GM21576 (cell line): ENCODE results near the gene FRAS1.
"Not testable (repeated sequence)": the region's sequence is repeated elsewhere in the genome, so short reads cannot be mapped to it uniquely, and the experiment has no call there.

Source experiments
- ATAC-seq: cut with Tn5 transposase; IDR thresholded peaks from one replicate; pipeline ENCODE4 v1.9.1; 2021; ENCODE audit warnings: mild to moderate bottlenecking, moderate library complexity; ENCODE audit not compliant: unreplicated experiment

FRAS1 gene

GRCh38 chr4:78423790-78424189 is 366.7 kb downstream of the FRAS1 start:
- ATAC-seq: no peak

- no peak for ATAC-seq
Measured at GRCh38 chr4:78424461-78424860, 367.3 kb downstream of the FRAS1 start.

GRCh38 chr4:78426972-78427371 is 369.8 kb downstream of the FRAS1 start:
- no peak for ATAC-seq

GRCh38 chr4:78428996-78429395 is 371.9 kb downstream of the FRAS1 start:
- no peak for ATAC-seq

- no peak for ATAC-seq
Measured at GRCh38 chr4:78432896-78433295, 375.8 kb downstream of the FRAS1 start.

- ATAC-seq: no peak
Measured at GRCh38 chr4:78437608-78438088, 380.5 kb downstream of the FRAS1 start.

GRCh38 chr4:78439328-78439727 is 382.2 kb downstream of the FRAS1 start:
- no peak for ATAC-seq

- no peak for ATAC-seq
Measured at GRCh38 chr4:78441756-78442155, 384.6 kb downstream of the FRAS1 start.

GRCh38 chr4:78446619-78447018 is 389.5 kb downstream of the FRAS1 start:
- ATAC-seq: no peak

- no peak for ATAC-seq
Measured at GRCh38 chr4:78451407-78451806, 394.3 kb downstream of the FRAS1 start.

- ATAC-seq: no peak
Measured at GRCh38 chr4:78454016-78454415, 396.9 kb downstream of the FRAS1 start.

GRCh38 chr4:78457751-78458150 is 400.6 kb downstream of the FRAS1 start:
- no peak for ATAC-seq

GRCh38 chr4:78459327-78459726 is 402.2 kb downstream of the FRAS1 start:
- no peak for ATAC-seq

GRCh38 chr4:78460368-78460767 is 403.2 kb downstream of the FRAS1 start:
- ATAC-seq: no peak

GRCh38 chr4:78464265-78464664 is 407.1 kb downstream of the FRAS1 start:
- no peak for ATAC-seq

GRCh38 chr4:78467223-78467622 is 410.1 kb downstream of the FRAS1 start:
- not testable (repeated sequence) for ATAC-seq

- no peak for ATAC-seq
Measured at GRCh38 chr4:78468272-78468671, 411.1 kb downstream of the FRAS1 start.

- ATAC-seq: no peak
Measured at GRCh38 chr4:78476108-78476704, 419.1 kb downstream of the FRAS1 start.

- no peak for ATAC-seq
Measured at GRCh38 chr4:78477276-78477675, 420.2 kb downstream of the FRAS1 start.

GRCh38 chr4:78478523-78478922 is 421.4 kb downstream of the FRAS1 start:
- ATAC-seq: no peak

- ATAC-seq: no peak
Measured at GRCh38 chr4:78480286-78480685, 423.2 kb downstream of the FRAS1 start.

- ATAC-seq: no peak
Measured at GRCh38 chr4:78481180-78481579, 424.1 kb downstream of the FRAS1 start.

- no peak for ATAC-seq
Measured at GRCh38 chr4:78482281-78482680, 425.2 kb downstream of the FRAS1 start.
